Fibroblast of mammary gland (primary cell): Measurements from ENCODE around the gene LMO1.

ENCODE experiments used
- DNase-seq: peaks from one replicate; pipeline ENCODE4 v3.0.0-alpha.2; 2010; ENCODE audit warnings: low read depth
- H3K4me3 ChIP-seq: 2 replicates; pipeline ENCODE4 v1.5.1; 2011; ENCODE audit warnings: low read depth, mild to moderate bottlenecking, low read length, moderate library complexity; ENCODE audit not compliant: control insufficient read depth
- TF ChIP-seq, protein P1 (sequence below): conservative IDR thresholded peaks from 2 replicates; pipeline ENCODE4 v1.5.1; 2011; ENCODE audit warnings: low read depth, low read length, inconsistent platforms; ENCODE audit not compliant: control insufficient read depth, insufficient read depth

The LMO1 gene

DNA sequence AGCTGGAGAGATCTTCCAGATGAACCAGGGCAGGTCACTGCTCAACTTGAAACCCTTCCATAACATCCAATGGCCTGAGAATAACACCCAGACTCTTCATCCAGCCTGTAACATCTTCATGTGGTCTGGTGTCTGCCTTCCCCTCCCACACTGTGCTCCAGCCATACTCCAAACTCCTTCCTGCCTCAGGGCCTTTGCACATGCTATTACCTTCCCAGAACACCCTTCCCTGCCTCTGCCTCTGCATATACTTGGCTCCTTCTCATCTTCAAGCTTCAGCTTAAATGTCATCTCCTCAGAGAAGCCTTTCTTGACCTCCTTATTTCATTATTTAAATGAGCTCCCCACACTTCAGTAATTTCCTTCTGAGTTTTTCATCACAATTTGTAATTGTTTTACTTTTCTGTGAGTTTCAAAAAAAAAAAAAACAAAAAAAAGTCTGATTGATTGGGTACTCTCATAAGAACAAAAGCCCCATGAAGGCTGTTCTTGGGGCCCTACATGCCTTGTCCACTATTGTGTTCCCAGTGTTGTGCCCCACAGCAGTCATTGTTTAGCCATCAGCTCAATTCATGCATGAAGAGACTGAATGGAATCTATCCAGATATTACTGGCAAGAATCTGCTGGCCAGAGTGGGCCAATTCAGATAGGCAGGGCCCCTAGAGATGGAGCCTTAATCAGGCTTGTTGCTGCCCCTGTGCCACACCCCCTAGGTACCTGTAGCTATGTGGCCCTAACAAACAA is 22.1 kb downstream of the LMO1 start:
- no peak for DNase-seq
- TF ChIP-seq, protein P1, sequence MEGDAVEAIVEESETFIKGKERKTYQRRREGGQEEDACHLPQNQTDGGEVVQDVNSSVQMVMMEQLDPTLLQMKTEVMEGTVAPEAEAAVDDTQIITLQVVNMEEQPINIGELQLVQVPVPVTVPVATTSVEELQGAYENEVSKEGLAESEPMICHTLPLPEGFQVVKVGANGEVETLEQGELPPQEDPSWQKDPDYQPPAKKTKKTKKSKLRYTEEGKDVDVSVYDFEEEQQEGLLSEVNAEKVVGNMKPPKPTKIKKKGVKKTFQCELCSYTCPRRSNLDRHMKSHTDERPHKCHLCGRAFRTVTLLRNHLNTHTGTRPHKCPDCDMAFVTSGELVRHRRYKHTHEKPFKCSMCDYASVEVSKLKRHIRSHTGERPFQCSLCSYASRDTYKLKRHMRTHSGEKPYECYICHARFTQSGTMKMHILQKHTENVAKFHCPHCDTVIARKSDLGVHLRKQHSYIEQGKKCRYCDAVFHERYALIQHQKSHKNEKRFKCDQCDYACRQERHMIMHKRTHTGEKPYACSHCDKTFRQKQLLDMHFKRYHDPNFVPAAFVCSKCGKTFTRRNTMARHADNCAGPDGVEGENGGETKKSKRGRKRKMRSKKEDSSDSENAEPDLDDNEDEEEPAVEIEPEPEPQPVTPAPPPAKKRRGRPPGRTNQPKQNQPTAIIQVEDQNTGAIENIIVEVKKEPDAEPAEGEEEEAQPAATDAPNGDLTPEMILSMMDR: no peak

DNA sequence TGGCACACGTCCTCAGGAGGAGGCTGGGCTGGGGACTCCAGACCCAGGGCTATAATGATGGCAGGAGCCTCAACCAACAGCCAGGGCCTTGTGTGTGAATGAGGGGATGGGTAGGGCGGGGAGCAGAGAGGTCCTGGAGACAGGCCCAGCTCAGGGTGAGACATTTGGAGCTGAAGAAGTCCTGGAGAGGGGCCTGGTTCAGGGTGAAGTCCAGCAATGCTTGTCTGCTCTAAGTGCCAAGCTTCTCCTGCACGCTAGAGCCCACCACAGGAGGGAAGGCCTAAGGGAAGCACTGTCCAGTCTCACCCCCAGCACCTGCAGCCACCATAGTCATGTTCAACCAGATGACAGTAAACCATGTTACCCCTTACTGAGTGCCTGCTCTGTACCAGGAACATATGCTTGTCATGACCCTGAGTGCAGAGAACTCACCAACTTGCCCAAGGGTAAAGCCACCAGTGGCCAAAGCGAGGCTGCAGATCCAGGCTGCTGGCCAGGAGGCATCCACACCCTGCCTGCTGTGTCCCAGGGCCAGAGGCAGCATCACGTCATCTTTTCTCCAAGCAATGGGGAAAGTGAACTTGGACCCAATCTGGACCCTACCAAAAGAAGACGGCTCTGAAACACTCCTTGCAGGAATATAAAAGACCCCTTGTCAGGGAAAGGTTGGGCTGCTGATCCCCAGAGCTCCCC is 24.0 kb downstream of the LMO1 start:
- no peak for DNase-seq
- H3K4me3 ChIP-seq: no peak overlapping the region
- TF ChIP-seq, protein P1: no peak

More for the DNA sequence above, 22.1 kb downstream of the LMO1 start:
- H3K4me3 ChIP-seq: no peak overlapping the region

DNA sequence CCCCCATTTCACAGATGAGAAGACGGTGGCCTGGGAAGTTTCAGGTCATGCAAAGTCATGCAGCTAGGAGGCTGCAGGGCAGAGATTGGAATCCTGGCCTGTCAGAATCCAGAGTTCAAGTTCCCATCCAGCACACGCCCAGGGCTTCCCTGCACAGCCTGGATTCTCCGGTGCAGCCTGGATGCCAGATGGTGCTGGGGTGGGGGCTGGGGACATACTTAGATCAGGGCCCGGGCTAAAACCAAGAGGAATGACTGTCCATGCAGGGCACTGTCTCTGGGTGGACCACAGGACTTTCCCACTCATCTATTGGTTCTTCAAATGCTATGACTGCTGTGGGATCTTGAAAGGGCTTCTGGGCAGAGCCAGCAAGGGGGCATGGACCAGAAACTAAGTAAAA is 24.6 kb downstream of the LMO1 start:
- DNase-seq: no peak
- TF ChIP-seq, protein P1: no peak

GRCh38 chr11:8237453-8237852 is 26.2 kb downstream of the LMO1 start:
- DNase-seq: no peak
- TF ChIP-seq, protein P1: no peak
- no peak overlapping the region for H3K4me3 ChIP-seq

More for the DNA sequence above, 24.6 kb downstream of the LMO1 start:
- H3K4me3 ChIP-seq: no peak overlapping the region

DNA sequence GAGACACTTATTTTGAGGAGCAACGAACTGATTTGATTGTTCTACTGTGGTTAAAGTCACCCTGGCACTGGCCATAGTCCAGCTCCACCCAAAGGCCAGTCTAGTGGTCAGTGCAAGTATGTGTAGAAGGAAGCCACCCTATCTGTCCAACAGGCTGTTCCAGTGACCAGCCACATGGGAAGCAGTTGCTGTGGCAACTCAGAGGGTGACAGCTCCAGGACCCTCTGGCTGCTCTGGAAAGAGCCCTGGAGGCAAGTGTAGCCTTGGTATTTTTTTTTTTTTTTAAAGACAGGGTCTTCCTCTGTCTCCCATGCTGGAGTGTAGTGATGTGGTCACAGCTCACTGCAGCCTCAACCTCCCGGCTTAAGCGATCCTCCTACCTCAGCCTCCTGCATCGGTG is 27.8 kb downstream of the LMO1 start:
- no peak for DNase-seq
- no peak overlapping the region for H3K4me3 ChIP-seq
- TF ChIP-seq, protein P1: no peak

DNA sequence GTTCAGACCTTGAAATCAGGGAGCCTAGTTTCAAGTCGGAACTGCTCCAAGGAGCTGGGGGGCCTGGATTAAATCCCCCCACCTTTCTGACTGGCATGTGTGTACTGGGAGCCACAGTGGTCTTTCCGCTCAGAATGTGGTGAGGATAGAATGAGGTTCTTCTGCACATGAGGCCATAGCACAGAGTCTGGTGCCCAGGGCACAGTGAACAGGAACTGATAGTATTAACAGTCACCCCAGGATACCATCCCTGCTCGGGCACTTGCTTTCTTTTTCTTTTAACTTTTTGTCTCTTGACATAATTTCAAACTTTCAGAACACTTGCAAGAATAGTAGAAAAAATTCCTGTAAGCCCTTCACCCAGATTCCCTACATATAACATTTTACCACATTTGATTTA is 28.8 kb downstream of the LMO1 start:
- DNase-seq: no peak
- TF ChIP-seq, protein P1: no peak
- H3K4me3 ChIP-seq: no peak overlapping the region
